K562 (cell line): ENCODE data around the gene CDH20. TPM values are rescaled to one million over a fixed set of nuclear protein-coding genes. Genes with fewer than 3 reads are reported as not detected.

ENCODE experiments used
- ATAC-seq: fragments of 200-7000 bp; cut with Tn5 transposase; 3 replicates; pipeline ENCODE4 v1.9.1; 2020; ENCODE audit warnings: moderate library complexity
- BruUV-seq: library from RNA; stranded (reverse); fragments of 400-500 nt; replicated peaks from 2 replicates; lab custom pipeline; 2021; lab: Mats Ljungman, UMichigan
- CTCF ChIA-PET: fragments of 300-600 bp; formaldehyde crosslinking; extraction: SDS; loops from one replicate; lab custom pipeline; 2021; ENCODE audit warnings: low intra/inter-chr PET ratio; lab: Yijun Ruan, JAX
- POLR2A ChIA-PET: fragments of 300-600, 350-650 bp; sonication (Branson Sonifier 250); formaldehyde crosslinking; extraction: SDS; loops from one replicate; lab custom pipeline; 2021; ENCODE audit warnings: antibody characterized with exemption, inconsistent platforms; lab: Yijun Ruan, JAX
- DNase-seq, 4 experiments: peaks; one replicate each; pipeline versions ENCODE4 v3.0.0 to v3.0.0-alpha.2; 2011 to 2018; ENCODE audit warnings: low spot score in 3 of 4, mixed read lengths in 3 of 4; ENCODE audit errors: extremely low read depth in 1 of 4
- FAIRE-seq: peaks from 2 replicates; lab custom pipeline; 2011; peaks lifted over from hg19 to GRCh38; lab: Jason Lieb, UNC
- H2AFZ ChIP-seq: 2 replicates; pipeline ENCODE4 v1.6.0; 2011; ENCODE audit warnings: low read depth, low read length, control low read depth, inconsistent platforms
- H3K27ac ChIP-seq: fragments of 200-600 bp; 3 replicates; pipeline ENCODE4 v1.8.0; 2011; ENCODE audit warnings: low read depth, mild to moderate bottlenecking, control low read depth, inconsistent platforms, low read length, moderate library complexity, mixed read lengths; ENCODE audit errors: extremely low read depth
- H3K27me3 ChIP-seq, 2 experiments: fragments of 300-600 bp in 1 of 2; 2 replicates in 1 of 2; 3 replicates in 1 of 2; pipeline versions ENCODE4 v1.6.0 to v1.8.0; 2011; ENCODE audit warnings: inconsistent platforms in 2 of 2, low read length in 2 of 2, mild to moderate bottlenecking in 1 of 2, mixed read lengths in 1 of 2, moderate library complexity in 1 of 2; ENCODE audit not compliant: control insufficient read depth in 2 of 2, insufficient read depth in 2 of 2
- H3K36me3 ChIP-seq: fragments of 300-600 bp; 3 replicates; pipeline ENCODE4 v1.8.0; 2011; ENCODE audit warnings: mild to moderate bottlenecking, low read length, inconsistent platforms; ENCODE audit not compliant: control insufficient read depth, insufficient read depth
- H3K4me1 ChIP-seq, 2 experiments: fragments of 200-600 bp in 1 of 2; replicated peaks in 1 of 2; 2 replicates in 1 of 2; 3 replicates in 1 of 2; pipeline versions ENCODE4 v1.5.1 to v1.8.0; 2011; ENCODE audit warnings: inconsistent platforms in 2 of 2, low read length in 2 of 2, mild to moderate bottlenecking in 1 of 2, mixed read lengths in 1 of 2, moderate library complexity in 1 of 2; ENCODE audit not compliant: control insufficient read depth in 2 of 2, insufficient read depth in 2 of 2
- H3K4me2 ChIP-seq: 2 replicates; pipeline ENCODE4 v1.6.1; 2011; ENCODE audit warnings: low read length, control low read depth, inconsistent platforms, mixed read lengths; ENCODE audit not compliant: insufficient read depth
- H3K4me3 ChIP-seq: fragments of 200-600 bp; sonication (generic), shearing (Covaris generic); 2 replicates; pipeline ENCODE4 v1.5.1; 2016; ENCODE audit warnings: control low read depth, inconsistent platforms
- H3K79me2 ChIP-seq: fragments of 200-600 bp; 3 replicates; pipeline ENCODE4 v1.8.0; 2011; ENCODE audit warnings: low read length, inconsistent platforms; ENCODE audit not compliant: control insufficient read depth, insufficient read depth
- H3K9ac ChIP-seq, 2 experiments: 2 replicates each; pipeline versions ENCODE4 v1.6.0 to v1.6.1; 2011; ENCODE audit warnings: low read depth in 2 of 2, low read length in 2 of 2, control low read depth in 1 of 2, inconsistent platforms in 1 of 2, mild to moderate bottlenecking in 1 of 2, mixed read lengths in 1 of 2; ENCODE audit not compliant: insufficient read depth in 1 of 2
- H3K9me1 ChIP-seq: one replicate; pipeline ENCODE4 v1.6.0; 2011; ENCODE audit warnings: inconsistent platforms, mild to moderate bottlenecking, low read length, moderate library complexity; ENCODE audit not compliant: control insufficient read depth, insufficient read depth
- H3K9me3 ChIP-seq: replicated peaks from 2 replicates; pipeline ENCODE4 v1.5.1; 2011; ENCODE audit warnings: low read depth, low read length, inconsistent platforms; ENCODE audit not compliant: control insufficient read depth, insufficient read depth
- H4K20me1 ChIP-seq: replicated peaks from 2 replicates; pipeline ENCODE4 v1.6.1; 2011; ENCODE audit warnings: low read length, inconsistent platforms, mixed read lengths; ENCODE audit not compliant: control insufficient read depth, insufficient read depth
- BCL6 ChIP-seq: fragments of 250-450 bp; sonication (Bioruptor Pico); IDR thresholded peaks from 2 replicates; pipeline ENCODE4 v1.4.0; 2020
- CBX5 ChIP-seq: IDR thresholded peaks from 2 replicates; pipeline ENCODE4 v1.6.1; 2014; ENCODE audit warnings: low read depth, borderline replicate concordance
- DPF2 ChIP-seq: fragments of 450-650 bp; IDR thresholded peaks from 2 replicates; pipeline ENCODE4 v1.6.1; 2016
- FIP1L1 ChIP-seq: fragments of 200-400 bp; formaldehyde crosslinking; IDR thresholded peaks from 2 replicates; pipeline ENCODE4 v1.6.1; 2018; ENCODE audit warnings: mild to moderate bottlenecking, low read depth, low read length; ENCODE audit not compliant: poor library complexity, severe bottlenecking
- HES1 ChIP-seq: fragments of 450-650 bp; IDR thresholded peaks from 2 replicates; pipeline ENCODE4 v1.6.1; 2016; ENCODE audit warnings: low read depth, mild to moderate bottlenecking, moderate library complexity
- KAT8 ChIP-seq: fragments of 450-650 bp; IDR thresholded peaks from 2 replicates; pipeline ENCODE4 v1.6.1; 2016; ENCODE audit warnings: low read depth, mild to moderate bottlenecking
- NFE2L1 ChIP-seq: fragments of 450-650 bp; IDR thresholded peaks from 2 replicates; pipeline ENCODE4 v1.6.1; 2016; ENCODE audit warnings: missing genetic modification characterization, low read depth, mild to moderate bottlenecking, missing compliant biosample characterization, moderate library complexity, borderline replicate concordance
- PHB2 ChIP-seq: fragments of 450-650 bp; IDR thresholded peaks from 2 replicates; pipeline ENCODE4 v1.6.1; 2017; ENCODE audit warnings: low read depth
- PREB ChIP-seq: sonication (generic); formaldehyde crosslinking; IDR thresholded peaks from 2 replicates; pipeline ENCODE4 v1.8.1; 2023; ENCODE audit warnings: mild to moderate bottlenecking, missing genetic modification reagents
- RCOR1 ChIP-seq, 2 experiments: IDR thresholded peaks; 2 replicates each; pipeline ENCODE4 v1.6.1; 2012; ENCODE audit warnings: low read depth in 2 of 2, low read length in 2 of 2, borderline replicate concordance in 1 of 2, improper control_type of control experiment in 1 of 2
- SMARCA5 ChIP-seq: fragments of 450-650 bp; IDR thresholded peaks from 2 replicates; pipeline ENCODE4 v1.6.1; 2016
- YY1 ChIP-seq, 3 experiments: IDR thresholded peaks; 2 replicates each; pipeline ENCODE4 v1.6.1; 2011; ENCODE audit warnings: low read length in 2 of 3, mild to moderate bottlenecking in 2 of 3, moderate library complexity in 2 of 3, borderline replicate concordance in 1 of 3, control low read depth in 1 of 3, low read depth in 1 of 3; ENCODE audit not compliant: insufficient read depth in 3 of 3, insufficient replicate concordance in 2 of 3, control insufficient read depth in 1 of 3, insufficient read length in 1 of 3; ENCODE audit errors: extremely low read depth in 1 of 3
- ZFP91 ChIP-seq: sonication (generic); formaldehyde crosslinking; IDR thresholded peaks from 2 replicates; pipeline ENCODE4 v1.8.0; 2022; ENCODE audit warnings: mild to moderate bottlenecking, missing genetic modification reagents
- ZNF398 ChIP-seq: fragments of 250-450 bp; sonication (Bioruptor Pico); IDR thresholded peaks from 2 replicates; pipeline ENCODE4 v1.8.0; 2021; ENCODE audit warnings: moderate library complexity, mild to moderate bottlenecking, inconsistent platforms
- ZNF695 ChIP-seq: fragments of 450-650 bp; formaldehyde crosslinking; IDR thresholded peaks from 2 replicates; pipeline ENCODE4 v1.4.0; 2020; ENCODE audit warnings: mild to moderate bottlenecking, moderate library complexity
- WGBS: fragments of 100-300 bp; shearing (Covaris generic); methylation state at CpG from one replicate; pipeline ENCODE4 v1.1.6; 2016; ENCODE audit warnings: low coverage, mixed read lengths; ENCODE audit not compliant: insufficient coverage; ENCODE audit errors: missing lambda C conversion rate; 5-methylcytosine and 5-hydroxymethylcytosine counted together
- in situ Hi-C: fragments of 300-500 bp; cut with MboI; formaldehyde crosslinking; loops from 4 replicates; pipeline ENCODE4 v1.15.0; 2018; ENCODE audit warnings: inconsistent platforms, mixed read lengths
- intact Hi-C: fragments of 100-400 bp; cut with micrococcal nuclease; formaldehyde crosslinking; loops from 2 replicates; pipeline ENCODE4 v1.14.2; 2022
- polyA plus RNA-seq, 8 experiments: library from polyadenylated mRNA; depleted of rRNA in 4 of 8; stranded (reverse) in 5 of 8; unstranded in 3 of 8; fragments of >200 nt; fragmentation: Nextera tagmentation in 2 of 8; fragmentation: Illumina TruSeq in 1 of 8; extraction: Ambion mirVana in 2 of 8; extraction: Trizol in 1 of 8; gene quantifications; 2 replicates each; pipeline versions ENCODE4 v1.2.1 to v1.2.3, GENCODE V29; 2011 to 2014; ENCODE audit warnings: inconsistent platforms in 1 of 8, missing spikeins in 1 of 8
- total RNA-seq, 7 experiments: library from RNA; depleted of rRNA in 6 of 7; stranded (reverse); fragments of >200 nt in 6 of 7; fragmentation: Illumina TruSeq in 2 of 7; extraction: Trizol in 2 of 7; gene quantifications; 2 replicates each; pipeline versions ENCODE4 v1.2.1 to v1.2.3, GENCODE V29; 2011 to 2021; ENCODE audit warnings: low replicate concordance in 1 of 7

CDH20 gene
- total and polyA plus RNA-seq, 9 of the 15 experiments (the other 6 are each of a cell fraction or from before 2014, with no cell fraction given): not detected

DNA sequence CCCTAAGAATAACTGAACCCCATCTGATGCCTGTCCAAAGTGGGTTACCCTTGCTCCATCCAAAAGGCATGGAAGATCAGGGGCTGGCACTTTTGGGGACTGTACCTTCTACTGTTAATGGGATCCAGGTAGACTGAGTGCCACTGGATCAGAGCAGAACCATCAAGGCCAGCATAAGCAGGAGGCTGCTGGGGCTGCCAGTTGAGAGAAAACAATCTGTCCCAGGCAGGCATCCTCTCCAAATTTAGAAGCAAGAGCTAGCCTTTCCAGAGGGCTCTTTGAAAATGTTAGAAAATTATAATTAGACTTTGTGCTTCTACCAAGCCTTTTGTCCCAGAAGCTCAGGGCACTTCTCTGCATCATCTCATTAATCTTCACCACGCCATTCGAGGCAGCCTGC, 245.6 kb downstream of the CDH20 start (continued):
- no peak for TF ChIP-seq HES1
- TF ChIP-seq ZNF398 (CRISPR knock-in tag): no peak
- no peak for TF ChIP-seq ZNF695 (CRISPR knock-in tag)
- no peak for TF ChIP-seq KAT8

DNA sequence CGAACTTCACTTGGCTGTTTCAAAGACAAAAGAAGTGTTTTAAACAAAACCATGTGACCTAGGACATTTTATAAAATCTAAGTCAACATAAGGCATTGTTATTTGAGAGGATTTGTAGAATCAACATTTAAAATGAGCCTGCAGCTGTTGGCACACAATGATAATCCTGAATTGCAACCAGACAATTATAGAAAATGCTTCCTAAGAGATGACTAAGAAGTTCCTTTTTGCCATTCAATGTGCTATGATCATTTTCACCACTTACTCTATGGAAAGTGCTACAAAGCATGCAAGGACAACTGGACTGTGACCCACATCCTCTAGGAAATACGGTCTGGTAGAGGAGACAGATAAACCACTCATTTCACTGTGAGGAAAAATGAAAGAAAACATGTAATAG, 246.4 kb downstream of the CDH20 start:
- Histone ChIP-seq H3K9me3 (no peaks in the 10 kb centered on the region), H3K4me1 (peaks cover 0 to 4% of the 10 kb centered on the region in 2 experiments; a peak in 2 of 5 replicates), H3K9me1 (no peaks in the 10 kb centered on the region), H3K27me3 (no peaks in the 10 kb centered on the region), H3K4me2 (no peak overlapping the region), H2AFZ (no peak overlapping the region), H3K27ac (no peak overlapping the region), H4K20me1 (no peaks in the 10 kb centered on the region), H3K36me3 (no peaks in the 10 kb centered on the region), H3K4me3 (no peak overlapping the region), H3K9ac (no peak overlapping the region), H3K79me2 (no peaks in the 10 kb centered on the region)
- POLR2A ChIA-PET: no interaction called here
- 0% methylated on average over 2 of the region's 2 CpGs for WGBS
- BruUV-seq: no TSS peak
- ATAC-seq (no peak), DNase-seq (no peak), FAIRE-seq (no peak)
- CTCF ChIA-PET: no interaction called here
- in situ Hi-C loops (loop anchor here (25.0 kb wide), 1 partner anchor 558 kb away; no protein-coding TSS in a partner anchor), intact Hi-C loops (no loop called here)
- TF ChIP-seq ZFP91 (no peak), DPF2 (no peak), FIP1L1 (no peak), PHB2 (no peak), SMARCA5 (no peak), RCOR1 (IDR thresholded peaks at IDR 0.05; ENCODE audit: borderline replicate concordance in 1 of 2, low read depth in 2 of 2, low read length in 2 of 2) (no peak), BCL6 (no peak), CBX5 (no peak), YY1 (IDR thresholded peaks at IDR 0.05; ENCODE audit: borderline replicate concordance in 1 of 3, control insufficient read depth in 1 of 3, extremely low read depth in 1 of 3, insufficient read depth in 3 of 3, insufficient read length in 1 of 3, insufficient replicate concordance in 2 of 3, low read depth in 1 of 3, low read length in 2 of 3) (no peak), PREB (CRISPR knock-in tag) (no peak), NFE2L1 (tag) (no peak)
